ENCODE measurements around the gene CT45A10.
"Not testable (repeated sequence)": the region's sequence is repeated elsewhere in the genome, so short reads cannot be mapped to it uniquely, and the experiment has no call there.

The CT45A10 gene, protein sequence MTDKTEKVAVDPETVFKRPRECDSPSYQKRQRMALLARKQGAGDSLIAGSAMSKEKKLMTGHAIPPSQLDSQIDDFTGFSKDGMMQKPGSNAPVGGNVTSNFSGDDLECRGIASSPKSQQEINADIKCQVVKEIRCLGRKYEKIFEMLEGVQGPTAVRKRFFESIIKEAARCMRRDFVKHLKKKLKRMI

GRCh38 chrX:135893294-135893817 is at the start of gene CT45A10, which contains the start of gene SAGE1:
CT45A10 (minus strand) TSS chrX:135893444; CDS start chrX:135885344, 8,100 bp downstream.
SAGE1 (plus strand) TSS chrX:135893716; CDS start chrX:135896243, 2,527 bp downstream.
- TF ChIP-seq EZH2phosphoT487 (IDR thresholded peaks at IDR 0.05; ENCODE audit: low read depth), result no peak
- TF ChIP-seq CTCF (IDR thresholded peaks at IDR 0.05; ENCODE audit: low read depth, low read length), result no peak
- H3K79me2 ChIP-seq (ENCODE audit: low read length), result peaks cover under 1% of the 10 kb centered on the region
- no peak within 1 kb of the TSS for H3K9ac ChIP-seq (ENCODE audit: low read length)
- H3K27me3 ChIP-seq (ENCODE audit: low read depth, low read length), result no peaks in the 10 kb centered on the region
- no peaks in the 10 kb centered on the region for H3K36me3 ChIP-seq (replicated peaks; ENCODE audit: low read depth, low read length)
- H4K20me1 ChIP-seq (ENCODE audit: insufficient read depth, low read length), result no peaks in the 10 kb centered on the region
- H3K27ac ChIP-seq (ENCODE audit: low read length), result no peak within 1 kb of the TSS
- no peaks in the 10 kb centered on the region for H3K4me1 ChIP-seq (ENCODE audit: low read length)
- no peak within 1 kb of the TSS for H2AFZ ChIP-seq (ENCODE audit: low read depth, low read length)
- no peak within 1 kb of the TSS for H3K4me3 ChIP-seq (ENCODE audit: low read length)
- H3K9me3 ChIP-seq (ENCODE audit: insufficient read depth, low read length), result no peaks in the 10 kb centered on the region
- H3K4me2 ChIP-seq (ENCODE audit: low read length), result no peak within 1 kb of the TSS

- Histone ChIP-seq H3K79me2 (ENCODE audit: low read length) (no peaks in the 10 kb centered on the region), H2AFZ (ENCODE audit: low read depth, low read length) (no peak overlapping the region), H3K9ac (ENCODE audit: low read length) (no peak overlapping the region), H3K4me1 (ENCODE audit: low read length) (no peaks in the 10 kb centered on the region), H3K36me3 (replicated peaks; ENCODE audit: low read depth, low read length) (no peaks in the 10 kb centered on the region), H3K9me3 (ENCODE audit: insufficient read depth, low read length) (no peaks in the 10 kb centered on the region), H3K4me3 (ENCODE audit: low read length) (no peak overlapping the region), H3K27me3 (ENCODE audit: low read depth, low read length) (no peaks in the 10 kb centered on the region), H4K20me1 (ENCODE audit: insufficient read depth, low read length) (no peaks in the 10 kb centered on the region), H3K27ac (ENCODE audit: low read length) (no peak overlapping the region), H3K4me2 (ENCODE audit: low read length) (0 out of 2 replicates have a peak overlapping the region, but pooled peaks have one; percentile 11)
- no peak for TF ChIP-seq EZH2phosphoT487 (IDR thresholded peaks at IDR 0.05; ENCODE audit: low read depth)
- peak; percentile 48 for TF ChIP-seq CTCF (IDR thresholded peaks at IDR 0.05; ENCODE audit: low read depth, low read length)
Observed at GRCh38 chrX:135931644-135932487, 38.6 kb upstream of the CT45A10 start.

DNA sequence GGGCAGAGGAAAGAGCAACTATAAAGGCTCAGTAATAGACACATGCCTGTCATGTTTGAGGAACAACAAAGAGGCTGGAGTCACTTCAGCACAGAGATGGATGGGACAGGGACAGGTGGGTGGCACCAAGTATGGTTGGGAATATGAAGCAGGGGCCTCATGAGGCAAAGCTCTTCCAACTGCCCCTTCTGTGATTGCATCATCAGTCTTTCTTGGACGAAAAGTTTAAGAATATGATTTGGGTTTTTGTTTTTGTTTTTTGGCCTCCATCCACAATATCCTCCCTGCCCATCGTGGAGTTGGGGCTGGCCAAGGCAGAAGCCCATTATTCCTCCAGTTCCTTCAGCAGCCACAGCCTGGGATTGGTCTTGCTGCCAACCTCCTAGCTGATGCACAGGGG is 34.7 kb upstream of the CT45A10 start:
- TF ChIP-seq CTCF (IDR thresholded peaks at IDR 0.05; ENCODE audit: low read depth, low read length), result no peak
- no peak for TF ChIP-seq EZH2phosphoT487 (IDR thresholded peaks at IDR 0.05; ENCODE audit: low read depth)
- H3K4me3 ChIP-seq (ENCODE audit: low read length), result no peak overlapping the region
- no peak overlapping the region for H3K4me2 ChIP-seq (ENCODE audit: low read length)
- H3K9me3 ChIP-seq (ENCODE audit: insufficient read depth, low read length), result no peaks in the 10 kb centered on the region
- H4K20me1 ChIP-seq (ENCODE audit: insufficient read depth, low read length), result no peaks in the 10 kb centered on the region
- no peaks in the 10 kb centered on the region for H3K27me3 ChIP-seq (ENCODE audit: low read depth, low read length)
- H3K4me1 ChIP-seq (ENCODE audit: low read length), result no peaks in the 10 kb centered on the region
- H2AFZ ChIP-seq (ENCODE audit: low read depth, low read length), result no peak overlapping the region
- H3K36me3 ChIP-seq (replicated peaks; ENCODE audit: low read depth, low read length), result no peaks in the 10 kb centered on the region
- no peak overlapping the region for H3K27ac ChIP-seq (ENCODE audit: low read length)
- H3K9ac ChIP-seq (ENCODE audit: low read length), result no peak overlapping the region
- no peaks in the 10 kb centered on the region for H3K79me2 ChIP-seq (ENCODE audit: low read length)

DNA sequence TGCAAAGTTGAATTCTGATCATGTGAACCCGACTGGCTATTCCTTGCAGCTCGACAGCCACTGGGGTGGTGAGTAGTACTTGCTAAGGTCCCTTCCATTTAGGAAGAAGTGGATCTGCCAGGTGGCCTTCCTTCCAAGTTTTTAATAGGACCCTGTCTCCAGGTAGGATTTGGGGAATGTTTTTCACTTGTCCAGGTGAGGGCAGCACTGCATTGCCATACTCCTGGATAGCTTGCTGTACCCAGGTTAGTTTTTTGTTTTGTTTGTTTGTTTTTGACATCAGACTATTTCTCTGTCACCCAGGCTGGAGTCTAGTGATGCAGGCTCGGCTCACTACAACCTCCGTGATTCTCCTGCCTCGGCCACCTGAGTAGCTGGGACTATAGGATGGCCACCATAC is 30.1 kb upstream of the CT45A10 start:
- Histone ChIP-seq H3K27me3 (ENCODE audit: low read depth, low read length) (no peaks in the 10 kb centered on the region), H3K36me3 (replicated peaks; ENCODE audit: low read depth, low read length) (no peaks in the 10 kb centered on the region), H3K4me3 (ENCODE audit: low read length) (no peak overlapping the region), H3K4me1 (ENCODE audit: low read length) (no peaks in the 10 kb centered on the region), H3K4me2 (ENCODE audit: low read length) (no peak overlapping the region), H2AFZ (ENCODE audit: low read depth, low read length) (no peak overlapping the region), H3K27ac (ENCODE audit: low read length) (no peak overlapping the region), H3K9me3 (ENCODE audit: insufficient read depth, low read length) (no peaks in the 10 kb centered on the region), H3K79me2 (ENCODE audit: low read length) (no peaks in the 10 kb centered on the region), H4K20me1 (ENCODE audit: insufficient read depth, low read length) (no peaks in the 10 kb centered on the region), H3K9ac (ENCODE audit: low read length) (no peak overlapping the region)
- TF ChIP-seq CTCF (IDR thresholded peaks at IDR 0.05; ENCODE audit: low read depth, low read length) (peak; percentile 45), EZH2phosphoT487 (IDR thresholded peaks at IDR 0.05; ENCODE audit: low read depth) (no peak)

- not testable (repeated sequence) for H3K4me2 ChIP-seq (ENCODE audit: low read length); H3K9me3 ChIP-seq (ENCODE audit: insufficient read depth, low read length); H3K27ac ChIP-seq (ENCODE audit: low read length); H3K79me2 ChIP-seq (ENCODE audit: low read length); H3K4me3 ChIP-seq (ENCODE audit: low read length); H3K36me3 ChIP-seq (replicated peaks; ENCODE audit: low read depth, low read length); H3K27me3 ChIP-seq (ENCODE audit: low read depth, low read length); H3K4me1 ChIP-seq (ENCODE audit: low read length); H4K20me1 ChIP-seq (ENCODE audit: insufficient read depth, low read length); H2AFZ ChIP-seq (ENCODE audit: low read depth, low read length); H3K9ac ChIP-seq (ENCODE audit: low read length)
Observed at GRCh38 chrX:135920516-135920915, 27.3 kb upstream of the CT45A10 start.
